K562 (cell line): ENCODE measurements around the gene SLC22A15. TPM values are rescaled to one million over a fixed set of nuclear protein-coding genes. Genes with fewer than 3 reads are reported as not detected.

ENCODE experiments used
- ATAC-seq: fragments of 200-7000 bp; cut with Tn5 transposase; 3 replicates; pipeline ENCODE4 v1.9.1; 2020; ENCODE audit warnings: moderate library complexity
- BruUV-seq: library from RNA; stranded (reverse); fragments of 400-500 nt; replicated peaks from 2 replicates; lab custom pipeline; 2021; lab: Mats Ljungman, UMichigan
- CTCF ChIA-PET: fragments of 300-600 bp; formaldehyde crosslinking; extraction: SDS; loops from one replicate; lab custom pipeline; 2021; ENCODE audit warnings: low intra/inter-chr PET ratio; lab: Yijun Ruan, JAX
- POLR2A ChIA-PET: fragments of 300-600, 350-650 bp; sonication (Branson Sonifier 250); formaldehyde crosslinking; extraction: SDS; loops from one replicate; lab custom pipeline; 2021; ENCODE audit warnings: antibody characterized with exemption, inconsistent platforms; lab: Yijun Ruan, JAX
- DNase-seq, 4 experiments: peaks; one replicate each; pipeline versions ENCODE4 v3.0.0 to v3.0.0-alpha.2; 2011 to 2018; ENCODE audit warnings: low spot score in 3 of 4, mixed read lengths in 3 of 4; ENCODE audit errors: extremely low read depth in 1 of 4
- FAIRE-seq: peaks from 2 replicates; lab custom pipeline; 2011; peaks lifted over from hg19 to GRCh38; lab: Jason Lieb, UNC
- H2AFZ ChIP-seq: 2 replicates; pipeline ENCODE4 v1.6.0; 2011; ENCODE audit warnings: low read depth, low read length, control low read depth, inconsistent platforms
- H3K27ac ChIP-seq: fragments of 200-600 bp; 3 replicates; pipeline ENCODE4 v1.8.0; 2011; ENCODE audit warnings: low read depth, mild to moderate bottlenecking, control low read depth, inconsistent platforms, low read length, moderate library complexity, mixed read lengths; ENCODE audit errors: extremely low read depth
- H3K27me3 ChIP-seq, 2 experiments: fragments of 300-600 bp in 1 of 2; 2 replicates in 1 of 2; 3 replicates in 1 of 2; pipeline versions ENCODE4 v1.6.0 to v1.8.0; 2011; ENCODE audit warnings: inconsistent platforms in 2 of 2, low read length in 2 of 2, mild to moderate bottlenecking in 1 of 2, mixed read lengths in 1 of 2, moderate library complexity in 1 of 2; ENCODE audit not compliant: control insufficient read depth in 2 of 2, insufficient read depth in 2 of 2
- H3K36me3 ChIP-seq: fragments of 300-600 bp; 3 replicates; pipeline ENCODE4 v1.8.0; 2011; ENCODE audit warnings: mild to moderate bottlenecking, low read length, inconsistent platforms; ENCODE audit not compliant: control insufficient read depth, insufficient read depth
- H3K4me1 ChIP-seq, 2 experiments: fragments of 200-600 bp in 1 of 2; replicated peaks in 1 of 2; 2 replicates in 1 of 2; 3 replicates in 1 of 2; pipeline versions ENCODE4 v1.5.1 to v1.8.0; 2011; ENCODE audit warnings: inconsistent platforms in 2 of 2, low read length in 2 of 2, mild to moderate bottlenecking in 1 of 2, mixed read lengths in 1 of 2, moderate library complexity in 1 of 2; ENCODE audit not compliant: control insufficient read depth in 2 of 2, insufficient read depth in 2 of 2
- H3K4me2 ChIP-seq: 2 replicates; pipeline ENCODE4 v1.6.1; 2011; ENCODE audit warnings: low read length, control low read depth, inconsistent platforms, mixed read lengths; ENCODE audit not compliant: insufficient read depth
- H3K4me3 ChIP-seq: fragments of 200-600 bp; sonication (generic), shearing (Covaris generic); 2 replicates; pipeline ENCODE4 v1.5.1; 2016; ENCODE audit warnings: control low read depth, inconsistent platforms
- H3K79me2 ChIP-seq: fragments of 200-600 bp; 3 replicates; pipeline ENCODE4 v1.8.0; 2011; ENCODE audit warnings: low read length, inconsistent platforms; ENCODE audit not compliant: control insufficient read depth, insufficient read depth
- H3K9ac ChIP-seq, 2 experiments: 2 replicates each; pipeline versions ENCODE4 v1.6.0 to v1.6.1; 2011; ENCODE audit warnings: low read depth in 2 of 2, low read length in 2 of 2, control low read depth in 1 of 2, inconsistent platforms in 1 of 2, mild to moderate bottlenecking in 1 of 2, mixed read lengths in 1 of 2; ENCODE audit not compliant: insufficient read depth in 1 of 2
- H3K9me1 ChIP-seq: one replicate; pipeline ENCODE4 v1.6.0; 2011; ENCODE audit warnings: inconsistent platforms, mild to moderate bottlenecking, low read length, moderate library complexity; ENCODE audit not compliant: control insufficient read depth, insufficient read depth
- H3K9me3 ChIP-seq: replicated peaks from 2 replicates; pipeline ENCODE4 v1.5.1; 2011; ENCODE audit warnings: low read depth, low read length, inconsistent platforms; ENCODE audit not compliant: control insufficient read depth, insufficient read depth
- H4K20me1 ChIP-seq: replicated peaks from 2 replicates; pipeline ENCODE4 v1.6.1; 2011; ENCODE audit warnings: low read length, inconsistent platforms, mixed read lengths; ENCODE audit not compliant: control insufficient read depth, insufficient read depth
- GATAD2B ChIP-seq: fragments of 450-650 bp; IDR thresholded peaks from 2 replicates; pipeline ENCODE4 v1.6.1; 2017; ENCODE audit warnings: mild to moderate bottlenecking, borderline replicate concordance
- WGBS: fragments of 100-300 bp; shearing (Covaris generic); methylation state at CpG from one replicate; pipeline ENCODE4 v1.1.6; 2016; ENCODE audit warnings: low coverage, mixed read lengths; ENCODE audit not compliant: insufficient coverage; ENCODE audit errors: missing lambda C conversion rate; 5-methylcytosine and 5-hydroxymethylcytosine counted together
- in situ Hi-C: fragments of 300-500 bp; cut with MboI; formaldehyde crosslinking; loops from 4 replicates; pipeline ENCODE4 v1.15.0; 2018; ENCODE audit warnings: inconsistent platforms, mixed read lengths
- intact Hi-C: fragments of 100-400 bp; cut with micrococcal nuclease; formaldehyde crosslinking; loops from 2 replicates; pipeline ENCODE4 v1.14.2; 2022
- polyA plus RNA-seq, 8 experiments: library from polyadenylated mRNA; depleted of rRNA in 4 of 8; stranded (reverse) in 5 of 8; unstranded in 3 of 8; fragments of >200 nt; fragmentation: Nextera tagmentation in 2 of 8; fragmentation: Illumina TruSeq in 1 of 8; extraction: Ambion mirVana in 2 of 8; extraction: Trizol in 1 of 8; gene quantifications; 2 replicates each; pipeline versions ENCODE4 v1.2.1 to v1.2.3, GENCODE V29; 2011 to 2014; ENCODE audit warnings: inconsistent platforms in 1 of 8, missing spikeins in 1 of 8
- total RNA-seq, 7 experiments: library from RNA; depleted of rRNA in 6 of 7; stranded (reverse); fragments of >200 nt in 6 of 7; fragmentation: Illumina TruSeq in 2 of 7; extraction: Trizol in 2 of 7; gene quantifications; 2 replicates each; pipeline versions ENCODE4 v1.2.1 to v1.2.3, GENCODE V29; 2011 to 2021; ENCODE audit warnings: low replicate concordance in 1 of 7
- TF ChIP-seq, protein P1 (sequence below): sonication (generic); IDR thresholded peaks from 2 replicates; pipeline ENCODE4 v1.6.1; 2016
- TF ChIP-seq, protein P2 (sequence below), 2 experiments: IDR thresholded peaks in 1 of 2; conservative IDR thresholded peaks in 1 of 2; 2 replicates each; pipeline ENCODE4 v1.6.1; 2016; ENCODE audit warnings: low read depth in 2 of 2, mild to moderate bottlenecking in 1 of 2, missing compliant biosample characterization in 1 of 2, missing genetic modification characterization in 1 of 2, moderate library complexity in 1 of 2

SLC22A15 gene
- total and polyA plus RNA-seq, 9 of the 15 experiments (the other 6 are each of a cell fraction or from before 2014, with no cell fraction given), result 0.24 to 2.7 (median 1.2) TPM

DNA sequence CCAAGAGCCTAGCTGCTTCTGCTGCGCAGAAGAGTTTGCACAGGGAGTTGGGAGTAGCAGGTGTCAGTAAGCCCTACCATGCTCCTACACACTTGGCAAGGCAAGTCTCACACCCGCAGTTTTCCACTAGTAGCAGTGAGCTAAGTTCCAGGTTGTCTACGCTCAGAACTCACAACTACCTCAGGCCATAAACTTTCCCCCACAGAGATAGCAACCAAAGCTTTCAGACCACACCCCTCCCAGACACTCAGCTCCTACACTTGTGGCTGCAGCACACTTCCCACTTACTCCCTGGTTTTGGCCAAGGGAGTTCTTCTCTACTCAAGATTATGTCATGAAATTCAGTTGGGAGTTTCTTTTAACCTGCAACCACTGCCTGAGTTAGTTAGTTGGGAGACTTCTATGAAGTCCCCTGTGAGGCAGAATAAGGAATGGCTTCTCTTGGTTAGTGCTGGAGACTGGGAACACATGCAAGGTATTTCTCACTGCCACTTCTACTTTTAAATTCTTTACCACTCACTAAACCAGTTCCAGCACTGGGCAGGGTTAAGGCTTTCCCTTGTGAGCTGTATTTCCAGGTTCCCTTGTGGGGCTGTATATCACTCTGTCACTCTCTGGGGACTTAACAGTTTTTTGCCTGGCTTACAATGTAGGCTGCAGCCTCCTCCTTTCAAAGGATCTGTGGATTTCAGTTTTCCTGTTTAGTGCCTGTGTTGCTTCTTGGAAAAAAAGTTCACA lies 116.6 kb downstream of the SLC22A15 start:
- peak in 1 of 4 experiments; percentile 8 for DNase-seq
- CTCF ChIA-PET, result no interaction called here
- H3K9me1 ChIP-seq, result no peaks in the 10 kb centered on the region
- no peak for FAIRE-seq
- H2AFZ ChIP-seq, result no peak overlapping the region
- 2% methylated on average over 3 of the region's 3 CpGs for WGBS
- no peaks in the 10 kb centered on the region for H4K20me1 ChIP-seq
- no TSS peak for BruUV-seq
- no peak overlapping the region for H3K9ac ChIP-seq
- no peaks in the 10 kb centered on the region for H3K79me2 ChIP-seq
- H3K27ac ChIP-seq, result no peak overlapping the region
- TF ChIP-seq, protein P1, sequence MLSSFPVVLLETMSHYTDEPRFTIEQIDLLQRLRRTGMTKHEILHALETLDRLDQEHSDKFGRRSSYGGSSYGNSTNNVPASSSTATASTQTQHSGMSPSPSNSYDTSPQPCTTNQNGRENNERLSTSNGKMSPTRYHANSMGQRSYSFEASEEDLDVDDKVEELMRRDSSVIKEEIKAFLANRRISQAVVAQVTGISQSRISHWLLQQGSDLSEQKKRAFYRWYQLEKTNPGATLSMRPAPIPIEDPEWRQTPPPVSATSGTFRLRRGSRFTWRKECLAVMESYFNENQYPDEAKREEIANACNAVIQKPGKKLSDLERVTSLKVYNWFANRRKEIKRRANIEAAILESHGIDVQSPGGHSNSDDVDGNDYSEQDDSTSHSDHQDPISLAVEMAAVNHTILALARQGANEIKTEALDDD, result 0 out of 2 replicates have a peak, but pooled peaks have one; percentile 30
- no peak for TF ChIP-seq GATAD2B
- TF ChIP-seq, protein P2, sequence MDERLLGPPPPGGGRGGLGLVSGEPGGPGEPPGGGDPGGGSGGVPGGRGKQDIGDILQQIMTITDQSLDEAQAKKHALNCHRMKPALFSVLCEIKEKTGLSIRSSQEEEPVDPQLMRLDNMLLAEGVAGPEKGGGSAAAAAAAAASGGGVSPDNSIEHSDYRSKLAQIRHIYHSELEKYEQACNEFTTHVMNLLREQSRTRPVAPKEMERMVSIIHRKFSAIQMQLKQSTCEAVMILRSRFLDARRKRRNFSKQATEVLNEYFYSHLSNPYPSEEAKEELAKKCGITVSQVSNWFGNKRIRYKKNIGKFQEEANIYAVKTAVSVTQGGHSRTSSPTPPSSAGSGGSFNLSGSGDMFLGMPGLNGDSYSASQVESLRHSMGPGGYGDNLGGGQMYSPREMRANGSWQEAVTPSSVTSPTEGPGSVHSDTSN (CRISPR knock-in tag; IDR thresholded peaks at IDR 0.05; ENCODE audit: low read depth), result no peak
- TF ChIP-seq, protein P2 (tag; conservative IDR thresholded peaks at IDR 0.05; ENCODE audit: low read depth), result 0 out of 2 replicates have a peak, but pooled peaks have one; percentile 18
- TF ChIP-seq, all 486 proteins: peak for 2
- intact Hi-C loops, result no loop called here
- Histone ChIP-seq H3K36me3 (no peaks in the 10 kb centered on the region), H3K4me2 (no peak overlapping the region), H3K4me3 (no peak overlapping the region), H3K4me1 (no peaks in the 10 kb centered on the region), H3K27me3 (no peaks in the 10 kb centered on the region), H3K9me3 (no peaks in the 10 kb centered on the region)
- in situ Hi-C loops, result no loop called here
- peak; percentile 51; the same call in 1 of the 3 replicates for ATAC-seq
- POLR2A ChIA-PET, result interaction anchor here (0.6 to 0.7 kb wide), 2 partner anchors 23 to 98 kb away, joined by 3 read pairs; no protein-coding TSS in a partner anchor
